Brain pericyte (primary cell): Measurements from ENCODE around the gene PPP1R37.
A peak's percentile ranks its signal among the peaks of the same experiment; 100 is the strongest.
"Not testable (repeated sequence)": the region's sequence is repeated elsewhere in the genome, so short reads cannot be mapped to it uniquely, and the experiment has no call there.

Experiments
- DNase-seq: peaks from one replicate; pipeline ENCODE4 v3.0.0-alpha.2; 2012; ENCODE audit warnings: low read depth, low spot score

The PPP1R37 gene

GRCh38 chr19:45095496-45096413 lies 2.8 kb downstream of the PPP1R37 start:
- DNase-seq = no peak

- DNase-seq = no peak
These were observed 3.7 kb downstream of the PPP1R37 start for GRCh38 chr19:45096700-45097099.

- no peak for DNase-seq
These were observed 4.4 kb downstream of the PPP1R37 start for GRCh38 chr19:45097450-45097775.

- DNase-seq = peak; percentile 55
These were observed 5.0 kb downstream of the PPP1R37 start for GRCh38 chr19:45097776-45098520.

- no peak for DNase-seq
These were observed 5.8 kb downstream of the PPP1R37 start for GRCh38 chr19:45098521-45099466.

GRCh38 chr19:45099467-45100191 lies 6.7 kb downstream of the PPP1R37 start:
- DNase-seq = no peak

GRCh38 chr19:45100201-45100600 lies 7.2 kb downstream of the PPP1R37 start:
- DNase-seq = no peak

- no peak for DNase-seq
These were observed 7.9 kb downstream of the PPP1R37 start for GRCh38 chr19:45100846-45101252.

- no peak for DNase-seq
These were observed 8.8 kb downstream of the PPP1R37 start for GRCh38 chr19:45101806-45102205.

GRCh38 chr19:45102481-45102880 lies 9.5 kb downstream of the PPP1R37 start:
- DNase-seq = no peak

- no peak for DNase-seq
These were observed 10.2 kb downstream of the PPP1R37 start for GRCh38 chr19:45103156-45103507.

GRCh38 chr19:45103508-45104319 lies 10.7 kb downstream of the PPP1R37 start:
- no peak for DNase-seq

GRCh38 chr19:45104658-45105349 lies 11.8 kb downstream of the PPP1R37 start:
- DNase-seq = no peak

- DNase-seq = not testable (repeated sequence)
These were observed 13.4 kb downstream of the PPP1R37 start for GRCh38 chr19:45106363-45106762.

- DNase-seq = no peak
These were observed 14.7 kb downstream of the PPP1R37 start for GRCh38 chr19:45107621-45108150.

GRCh38 chr19:45110851-45111266 lies 17.9 kb downstream of the PPP1R37 start:
- no peak for DNase-seq

- no peak for DNase-seq
These were observed 19.3 kb downstream of the PPP1R37 start for GRCh38 chr19:45112111-45112827.

GRCh38 chr19:45113628-45114027 lies 20.6 kb downstream of the PPP1R37 start:
- DNase-seq = no peak

- no peak for DNase-seq
These were observed 21.1 kb downstream of the PPP1R37 start for GRCh38 chr19:45114116-45114515.
